ENCODE measurements around the gene DHX15. TPM values are rescaled to one million over a fixed set of nuclear protein-coding genes. Genes with fewer than 3 reads are reported as not detected.

Gene DHX15
- total RNA-seq, 4 donors from 2014 or later: 86.8 to 113 (median 94.4) TPM

GRCh38 chr4:24477919-24478318 lies 106.4 kb downstream of the DHX15 start:
- no peak overlapping the region for H3K4me3 ChIP-seq
- H3K27ac ChIP-seq (replicated peaks in 1 of 4): no peak overlapping the region
- no peaks in the 10 kb centered on the region for H3K9me3 ChIP-seq
- TF ChIP-seq POLR2AphosphoS5 (IDR thresholded peaks at IDR 0.05) (no peak), EP300 (IDR thresholded peaks at IDR 0.05) (no peak), CTCF (IDR thresholded peaks at IDR 0.05) (no peak), POLR2A (IDR thresholded peaks at IDR 0.05; ENCODE audit: low read depth) (no peak)
- 19% methylated on average over 5 of the region's 5 CpGs for WGBS
- DNase-seq (ENCODE audit: extremely low spot score): no peak
- no peaks in the 10 kb centered on the region for H3K36me3 ChIP-seq
- intact Hi-C loops (cut with DNase I): loop anchor here (10.0 kb wide), 1 partner anchor 317 kb away; the partner anchor contains the start of gene SOD3
- H3K27me3 ChIP-seq: no peaks in the 10 kb centered on the region
- H3K4me1 ChIP-seq: peaks cover 0 to 22% (median 9%) of the 10 kb centered on the region in 4 donors

Small RNA genes within 50 kb of the gene (small RNA-seq; reads per million reads assigned to genes)
- 0 reads per million in 3 donors for gene MIR573
- gene RN7SL16P: 0 reads per million in 3 donors

Other genes with a start within 250 kb of the DHX15 start
- gene SOD3, start 211.0 kb upstream of the DHX15 start, total RNA-seq: 1,000 to 10,000 TPM in 1 of 4 donors, 100 to 1,000 TPM in 3; 404 to 1,012 (median 570) TPM